Adrenal gland (tissue), 12 donors: ENCODE data around the gene PLRG1. TPM values are rescaled to one million over a fixed set of nuclear protein-coding genes. Genes with fewer than 3 reads are reported as not detected.

Experiments
- DNase-seq, 7 donors: peaks; one replicate each; pipeline ENCODE4 v3.0.0-alpha.2; 2019 to 2020
- H3K27ac ChIP-seq, 5 donors: fragments of 200-600 bp; sonication (generic) in 4 of 5; 1 replicate in 3 of 5; 2 replicates in 2 of 5; pipeline versions ENCODE4 v1.5.1 to v1.8.0; 2016 to 2020; ENCODE audit warnings: mild to moderate bottlenecking in 1 of 5
- H3K27me3 ChIP-seq: fragments of 200-600 bp; 2 replicates; pipeline ENCODE4 v1.8.0; 2021
- H3K36me3 ChIP-seq, 2 donors: fragments of 200-600 bp; replicated peaks in 1 of 2; 1 replicate in 1 of 2; 2 replicates in 1 of 2; pipeline versions ENCODE4 v1.5.1 to v1.8.0; 2018 to 2022
- H3K4me1 ChIP-seq, 2 donors: fragments of 200-600 bp; replicated peaks in 1 of 2; 1 replicate in 1 of 2; 2 replicates in 1 of 2; pipeline versions ENCODE4 v1.5.1 to v1.8.0; 2018 to 2021
- H3K4me3 ChIP-seq, 4 donors: fragments of 200-600 bp; sonication (generic) in 3 of 4; one replicate each; pipeline ENCODE4 v1.5.1; 2016 to 2018
- H3K9me3 ChIP-seq, 3 donors: fragments of 200-600 bp; sonication (generic) in 1 of 3; replicated peaks in 1 of 3; 1 replicate in 2 of 3; 2 replicates in 1 of 3; pipeline versions ENCODE4 v1.5.1 to v1.8.0; 2016 to 2021
- CTCF ChIP-seq, 6 experiments: fragments of 450-650 bp in 4 of 6; fragments of 200-600 bp in 2 of 6; sonication (generic) in 1 of 6; IDR thresholded peaks; 1 replicate in 5 of 6; 2 replicates in 1 of 6; pipeline versions ENCODE4 v1.5.1 to v1.8.0; 2016 to 2021; ENCODE audit warnings: antibody characterized with exemption in 6 of 6, mild to moderate bottlenecking in 2 of 6, moderate library complexity in 1 of 6
- POLR2A ChIP-seq, 2 donors: fragments of 450-650 bp; IDR thresholded peaks; one replicate each; pipeline ENCODE4 v1.6.1; 2017; ENCODE audit warnings: antibody characterized with exemption in 2 of 2, mild to moderate bottlenecking in 2 of 2, moderate library complexity in 1 of 2
- WGBS, 4 donors: extraction: QIAGEN DNeasy Blood & Tissue Kit in 2 of 4; methylation state at CpG; one replicate each; pipeline versions ENCODE4 v1.1.5 to v1.1.7; 2013 to 2017; 5-methylcytosine and 5-hydroxymethylcytosine counted together
- intact Hi-C, 2 donors: fragments of 100-400 bp; cut with DNase I; formaldehyde crosslinking; loops; one replicate each; pipeline versions ENCODE4 v1.14.1 to v1.15.0; 2022 to 2023
- polyA plus RNA-seq, 3 donors: library from polyadenylated mRNA; stranded (reverse); fragments of 200-250 nt in 2 of 3; fragments of 350-450 nt in 1 of 3; fragmentation: Illumina TruSeq in 1 of 3; extraction: RNeasy Lipid Tissue Mini Kit (QIAGEN cat#74804) in 1 of 3; gene quantifications; one replicate each; pipeline ENCODE4 v1.2.3, GENCODE V29; 2013 to 2014
- total RNA-seq, 9 donors: library from RNA; depleted of rRNA in 4 of 9; stranded (reverse); fragments of >200 nt in 4 of 9; fragments of 120-200 nt in 1 of 9; fragmentation: NEBNext Ultra II Directional in 1 of 9; extraction: Animal tissue kit (Norgen Biotek cat#: 25700) in 1 of 9; gene quantifications; one replicate each; pipeline versions ENCODE4 v1.1.0 to v1.2.4, GENCODE V29; 2013 to 2023
- donor health status: healthy with polysubstance abuse.
- donor health status: Bipolar disorder and iron deficiency.
- donor health status: DM: yes; HTN: yes; CAD: no.
- donor health status: DM: no; HTN: no; CAD: no.
- donor health status: DM: no; HTN: no; CAD: no.
- donor health status: DM: yes; HTN: yes; CAD: no.

Gene PLRG1
- total and polyA plus RNA-seq, 12 donors = 37.2 to 71.4 (median 54.3) TPM

- intact Hi-C loops = no loop called here
- no peak overlapping the region for H3K27ac ChIP-seq
- no peaks in the 10 kb centered on the region for H3K9me3 ChIP-seq
- H3K4me3 ChIP-seq = no peak overlapping the region
- DNase-seq = no peak
- no peaks in the 10 kb centered on the region for H3K27me3 ChIP-seq
- H3K36me3 ChIP-seq = no peaks in the 10 kb centered on the region
- no peak for TF ChIP-seq POLR2A (IDR thresholded peaks at IDR 0.05)
- no peak for TF ChIP-seq CTCF (IDR thresholded peaks at IDR 0.05)
- no peaks in the 10 kb centered on the region for H3K4me1 ChIP-seq
These were observed 33.5 kb upstream of the PLRG1 start for GRCh38 chr4:154583677-154584076.

GRCh38 chr4:154583230-154583629, 33.0 kb upstream of the PLRG1 start:
- no peaks in the 10 kb centered on the region for H3K9me3 ChIP-seq
- H3K27ac ChIP-seq = no peak overlapping the region
- no peaks in the 10 kb centered on the region for H3K27me3 ChIP-seq
- no peak for TF ChIP-seq CTCF (IDR thresholded peaks at IDR 0.05)
- TF ChIP-seq POLR2A (IDR thresholded peaks at IDR 0.05) = no peak
- WGBS, 4 donors = 78 to 86% (median 82%) methylated on average over 3 of the region's 3 CpGs
- H3K4me3 ChIP-seq = no peak overlapping the region
- no peak for DNase-seq
- intact Hi-C loops = no loop called here
- H3K36me3 ChIP-seq = no peaks in the 10 kb centered on the region
- no peaks in the 10 kb centered on the region for H3K4me1 ChIP-seq

GRCh38 chr4:154582723-154583122, 32.5 kb upstream of the PLRG1 start:
- TF ChIP-seq POLR2A (IDR thresholded peaks at IDR 0.05) = no peak
- no peak for TF ChIP-seq CTCF (IDR thresholded peaks at IDR 0.05)
- H3K4me3 ChIP-seq = no peak overlapping the region
- 33 to 64% (median 60%) methylated on average over 2 of the region's 2 CpGs for WGBS, 4 donors
- no peak for DNase-seq
- H3K4me1 ChIP-seq = no peaks in the 10 kb centered on the region
- peaks cover 2% of the 10 kb centered on the region for H3K27me3 ChIP-seq
- H3K36me3 ChIP-seq = no peaks in the 10 kb centered on the region
- H3K27ac ChIP-seq = no peak overlapping the region
- H3K9me3 ChIP-seq = no peaks in the 10 kb centered on the region
- intact Hi-C loops = no loop called here

- Histone ChIP-seq H3K9me3 (no peaks in the 10 kb centered on the region), H3K36me3 (no peaks in the 10 kb centered on the region), H3K27me3 (peaks cover 6% of the 10 kb centered on the region), H3K27ac (no peak overlapping the region), H3K4me1 (no peaks in the 10 kb centered on the region), H3K4me3 (no peak overlapping the region)
- TF ChIP-seq POLR2A (IDR thresholded peaks at IDR 0.05) = no peak
- no peak for TF ChIP-seq CTCF (IDR thresholded peaks at IDR 0.05)
- intact Hi-C loops = no loop called here
- DNase-seq = no peak
These were observed 29.7 kb upstream of the PLRG1 start for GRCh38 chr4:154579927-154580326.
